ENCODE measurements around the gene ANKS6. TPM values are rescaled to one million over a fixed set of nuclear protein-coding genes. Genes with fewer than 3 reads are reported as not detected.

Gene ANKS6
- total RNA-seq, 1 experiment from 2014 or later: 39.2 TPM

- Histone ChIP-seq H3K4me3 (replicated peaks in 1 of 2; ENCODE audit: low read depth in 1 of 2, low read length in 2 of 2) (no peak overlapping the region), H3K4me1 (ENCODE audit: control insufficient read depth in 1 of 2, insufficient read depth in 2 of 2, low read length in 2 of 2) (no peaks in the 10 kb centered on the region), H3K27ac (ENCODE audit: low read depth, low read length) (no peak overlapping the region), H3K27me3 (ENCODE audit: insufficient read depth, low read length) (peaks cover 31% of the 10 kb centered on the region), H3K9ac (ENCODE audit: low read length) (no peak overlapping the region), H2AFZ (ENCODE audit: low read depth, low read length, poor library complexity, severe bottlenecking) (no peak overlapping the region), H3K9me2 (ENCODE audit: insufficient read depth) (no peaks in the 10 kb centered on the region), H3K9me3 (ENCODE audit: control insufficient read depth in 1 of 2, insufficient read depth in 1 of 2, low read depth in 1 of 2, low read length in 2 of 2) (no peaks in the 10 kb centered on the region), H4K20me1 (ENCODE audit: insufficient read depth) (no peaks in the 10 kb centered on the region), H3K79me2 (ENCODE audit: insufficient read depth, low read length) (no peaks in the 10 kb centered on the region), H3K36me3 (ENCODE audit: control insufficient read depth in 1 of 2, insufficient read depth in 2 of 2, low read length in 2 of 2) (no peaks in the 10 kb centered on the region), H3K4me2 (ENCODE audit: low read length) (no peak overlapping the region)
- intact Hi-C loops (cut with micrococcal nuclease): no loop called here
- BruUV-seq (replicated peaks): no TSS peak
- DNase-seq (ENCODE audit: low read depth, low spot score) (no peak), ATAC-seq (no peak)
- ChIA-PET CTCF (no interaction called here), RAD21 (ENCODE audit: low non-redundant PET in 1 of 2, low total read pairs in 2 of 2, uncharacterized antibody in 2 of 2, unreplicated experiment in 2 of 2) (no interaction called here), POLR2A (no interaction called here)
- no peak for TF ChIP-seq ELF1 (IDR thresholded peaks at IDR 0.05; ENCODE audit: borderline replicate concordance, low read depth)
- TF ChIP-seq FOSL1 (IDR thresholded peaks at IDR 0.05; ENCODE audit: low read depth): no peak
- TF ChIP-seq CBX3 (IDR thresholded peaks at IDR 0.05; ENCODE audit: low read depth): no peak
- no peak for TF ChIP-seq REST (IDR thresholded peaks at IDR 0.05; ENCODE audit: low read depth)
- TF ChIP-seq YY1 (IDR thresholded peaks at IDR 0.05; ENCODE audit: extremely low read depth, insufficient replicate concordance, low read depth, low read length): no peak
- no peak for TF ChIP-seq EZH2 (IDR thresholded peaks at IDR 0.05)
- no peak for TF ChIP-seq MAX (IDR thresholded peaks at IDR 0.05)
- TF ChIP-seq POLR2A (IDR thresholded peaks at IDR 0.05; ENCODE audit: borderline replicate concordance, extremely low read depth, insufficient read depth, insufficient read length): no peak
- TF ChIP-seq SIN3A (IDR thresholded peaks at IDR 0.05; ENCODE audit: low read depth): no peak
- no peak for TF ChIP-seq RAD21 (IDR thresholded peaks at IDR 0.05; ENCODE audit: low read depth)
- TF ChIP-seq EZH2phosphoT487 (IDR thresholded peaks at IDR 0.05; ENCODE audit: borderline replicate concordance): no peak
- TF ChIP-seq ATF3 (IDR thresholded peaks at IDR 0.05): no peak
- TF ChIP-seq CEBPB (IDR thresholded peaks at IDR 0.05; ENCODE audit: low read depth): no peak
These were observed 81.5 kb downstream of the ANKS6 start for GRCh38 chr9:98714833-98715232.

Data from HCT116 (cell line).